ENCODE measurements around the gene ATP10A.

- TF ChIP-seq POLR2AphosphoS5 (IDR thresholded peaks at IDR 0.05; ENCODE audit: low read depth, low read length) (no peak), SMC3 (IDR thresholded peaks at IDR 0.05; ENCODE audit: low read depth, low read length) (no peak), CTCF (IDR thresholded peaks at IDR 0.05) (no peak), REST (IDR thresholded peaks at IDR 0.05; ENCODE audit: low read depth, low read length) (no peak), YY1 (IDR thresholded peaks at IDR 0.05; ENCODE audit: low read depth) (no peak)
Observed at GRCh38 chr15:25766417-25766816, 96.7 kb downstream of the ATP10A start.
